ENCODE data around the gene MARCKS. TPM values are rescaled to one million over a fixed set of nuclear protein-coding genes. Genes with fewer than 3 reads are reported as not detected.

Gene MARCKS
- total RNA-seq, 1 experiment from 2014 or later = 93.2 TPM

DNA sequence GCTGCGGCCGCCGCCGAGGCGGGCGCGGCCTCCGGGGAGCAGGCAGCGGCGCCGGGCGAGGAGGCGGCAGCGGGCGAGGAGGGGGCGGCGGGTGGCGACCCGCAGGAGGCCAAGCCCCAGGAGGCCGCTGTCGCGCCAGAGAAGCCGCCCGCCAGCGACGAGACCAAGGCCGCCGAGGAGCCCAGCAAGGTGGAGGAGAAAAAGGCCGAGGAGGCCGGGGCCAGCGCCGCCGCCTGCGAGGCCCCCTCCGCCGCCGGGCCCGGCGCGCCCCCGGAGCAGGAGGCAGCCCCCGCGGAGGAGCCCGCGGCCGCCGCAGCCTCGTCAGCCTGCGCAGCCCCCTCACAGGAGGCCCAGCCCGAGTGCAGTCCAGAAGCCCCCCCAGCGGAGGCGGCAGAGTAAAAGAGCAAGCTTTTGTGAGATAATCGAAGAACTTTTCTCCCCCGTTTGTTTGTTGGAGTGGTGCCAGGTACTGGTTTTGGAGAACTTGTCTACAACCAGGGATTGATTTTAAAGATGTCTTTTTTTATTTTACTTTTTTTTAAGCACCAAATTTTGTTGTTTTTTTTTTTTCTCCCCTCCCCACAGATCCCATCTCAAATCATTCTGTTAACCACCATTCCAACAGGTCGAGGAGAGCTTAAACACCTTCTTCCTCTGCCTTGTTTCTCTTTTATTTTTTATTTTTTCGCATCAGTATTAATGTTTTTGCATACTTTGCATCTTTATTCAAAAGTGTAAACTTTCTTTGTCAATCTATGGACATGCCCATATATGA, 3.2 kb downstream of the MARCKS start:
- Histone ChIP-seq H3K27ac (peak overlapping the region; percentile 98; the same call in 1 of the 2 replicates), H3K79me2 (ENCODE audit: low read depth) (peaks cover 68% of the 10 kb centered on the region), H3K27me3 (ENCODE audit: insufficient read depth, low read depth) (no peaks in the 10 kb centered on the region), H3K4me2 (peak overlapping the region; percentile 62), H3K4me1 (replicated peaks; ENCODE audit: insufficient read depth) (peaks cover 28% of the 10 kb centered on the region), H3K9me3 (ENCODE audit: insufficient read depth, low read depth) (0 out of 2 replicates have a peak, but pooled peaks cover 3% of the 10 kb centered on the region), H3K9me2 (ENCODE audit: insufficient read depth) (no peaks in the 10 kb centered on the region), H3F3A (ENCODE audit: insufficient read depth, low read depth) (peaks cover 64% of the 10 kb centered on the region), H3K36me3 (ENCODE audit: low read depth) (peaks cover 42% of the 10 kb centered on the region), H3K4me3 (peak overlapping the region; percentile 100), H2AFZ (no peak overlapping the region), H4K20me1 (ENCODE audit: insufficient read depth) (peaks cover 5% of the 10 kb centered on the region; the same call in 1 of the 2 replicates)
- intact Hi-C loops (cut with micrococcal nuclease; ENCODE audit: unreplicated experiment) = no loop called here
- TF ChIP-seq EZH2 (IDR thresholded peaks at IDR 0.05; ENCODE audit: low read depth) = no peak
- TF ChIP-seq, protein P1, sequence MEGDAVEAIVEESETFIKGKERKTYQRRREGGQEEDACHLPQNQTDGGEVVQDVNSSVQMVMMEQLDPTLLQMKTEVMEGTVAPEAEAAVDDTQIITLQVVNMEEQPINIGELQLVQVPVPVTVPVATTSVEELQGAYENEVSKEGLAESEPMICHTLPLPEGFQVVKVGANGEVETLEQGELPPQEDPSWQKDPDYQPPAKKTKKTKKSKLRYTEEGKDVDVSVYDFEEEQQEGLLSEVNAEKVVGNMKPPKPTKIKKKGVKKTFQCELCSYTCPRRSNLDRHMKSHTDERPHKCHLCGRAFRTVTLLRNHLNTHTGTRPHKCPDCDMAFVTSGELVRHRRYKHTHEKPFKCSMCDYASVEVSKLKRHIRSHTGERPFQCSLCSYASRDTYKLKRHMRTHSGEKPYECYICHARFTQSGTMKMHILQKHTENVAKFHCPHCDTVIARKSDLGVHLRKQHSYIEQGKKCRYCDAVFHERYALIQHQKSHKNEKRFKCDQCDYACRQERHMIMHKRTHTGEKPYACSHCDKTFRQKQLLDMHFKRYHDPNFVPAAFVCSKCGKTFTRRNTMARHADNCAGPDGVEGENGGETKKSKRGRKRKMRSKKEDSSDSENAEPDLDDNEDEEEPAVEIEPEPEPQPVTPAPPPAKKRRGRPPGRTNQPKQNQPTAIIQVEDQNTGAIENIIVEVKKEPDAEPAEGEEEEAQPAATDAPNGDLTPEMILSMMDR (conservative IDR thresholded peaks at IDR 0.05) = no peak
- ChIA-PET CTCF (interaction anchor here (0.6 to 1.8 kb wide), 3 partner anchors 229 to 740 kb away, joined by 3 to 20 read pairs (median 5); no protein-coding TSS in a partner anchor), POLR2A (ENCODE audit: unreplicated experiment) (interaction anchor here (0.5 to 0.6 kb wide), 2 partner anchors 217 to 459 kb away, joined by 8 to 12 read pairs; no protein-coding TSS in a partner anchor)
- BruUV-seq (replicated peaks) = TSS peak; percentile 2
- DNase-seq = no peak

DNA sequence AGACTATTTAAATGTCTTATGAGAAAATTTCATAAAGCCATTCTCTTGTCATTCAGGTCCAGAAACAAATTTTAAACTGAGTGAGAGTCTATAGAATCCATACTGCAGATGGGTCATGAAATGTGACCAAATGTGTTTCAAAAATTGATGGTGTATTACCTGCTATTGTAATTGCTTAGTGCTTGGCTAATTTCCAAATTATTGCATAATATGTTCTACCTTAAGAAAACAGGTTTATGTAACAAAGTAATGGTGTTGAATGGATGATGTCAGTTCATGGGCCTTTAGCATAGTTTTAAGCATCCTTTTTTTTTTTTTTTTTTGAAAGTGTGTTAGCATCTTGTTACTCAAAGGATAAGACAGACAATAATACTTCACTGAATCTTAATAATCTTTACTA, 5.0 kb downstream of the MARCKS start:
- Histone ChIP-seq H3K4me2 (peak overlapping the region; percentile 62), H3K9me3 (ENCODE audit: insufficient read depth, low read depth) (0 out of 2 replicates have a peak, but pooled peaks cover 3% of the 10 kb centered on the region), H3K36me3 (ENCODE audit: low read depth) (peaks cover 42% of the 10 kb centered on the region), H3K4me3 (peak overlapping the region; percentile 48; the same call in 1 of the 2 replicates), H3K4me1 (replicated peaks; ENCODE audit: insufficient read depth) (peaks cover 17% of the 10 kb centered on the region), H3K9me2 (ENCODE audit: insufficient read depth) (no peaks in the 10 kb centered on the region), H3K27ac (0 out of 2 replicates have a peak overlapping the region, but pooled peaks have one; percentile 20), H3K27me3 (ENCODE audit: insufficient read depth, low read depth) (no peaks in the 10 kb centered on the region), H2AFZ (no peak overlapping the region), H3K79me2 (ENCODE audit: low read depth) (peaks cover 68% of the 10 kb centered on the region), H3F3A (ENCODE audit: insufficient read depth, low read depth) (peaks cover 58% of the 10 kb centered on the region), H4K20me1 (ENCODE audit: insufficient read depth) (peaks cover 5% of the 10 kb centered on the region; the same call in 1 of the 2 replicates)
- DNase-seq = peak in 1 of 2 experiments; percentile 61
- intact Hi-C loops (cut with micrococcal nuclease; ENCODE audit: unreplicated experiment) = no loop called here
- POLR2A ChIA-PET (ENCODE audit: unreplicated experiment) = no interaction called here
- no TSS peak for BruUV-seq (replicated peaks)
- CTCF ChIA-PET = no interaction called here
- TF ChIP-seq, protein P1 (conservative IDR thresholded peaks at IDR 0.05) = no peak
- no peak for TF ChIP-seq EZH2 (IDR thresholded peaks at IDR 0.05; ENCODE audit: low read depth)

DNA sequence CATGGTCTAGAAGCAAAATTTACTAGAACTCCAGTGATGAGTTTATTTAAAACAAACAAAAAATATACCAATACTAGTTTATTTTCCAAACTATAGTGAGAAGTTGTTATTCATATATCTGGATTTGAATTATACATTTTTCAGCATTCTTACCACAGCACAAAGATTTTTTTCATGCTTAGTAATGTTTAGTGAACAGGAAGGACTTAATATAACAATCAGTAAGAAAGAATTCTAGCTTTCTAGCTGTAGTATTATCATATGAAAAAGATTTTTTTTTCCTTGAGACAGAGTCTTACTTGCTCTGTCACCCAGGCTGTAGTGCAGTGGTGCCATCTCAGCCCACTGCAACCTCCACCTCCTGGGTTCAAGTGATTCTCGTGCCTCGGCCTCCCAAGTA, 13.8 kb downstream of the MARCKS start:
- Histone ChIP-seq H3K4me2 (no peak overlapping the region), H3F3A (ENCODE audit: insufficient read depth, low read depth) (0 out of 2 replicates have a peak, but pooled peaks cover 3% of the 10 kb centered on the region), H3K4me1 (replicated peaks; ENCODE audit: insufficient read depth) (no peaks in the 10 kb centered on the region), H3K79me2 (ENCODE audit: low read depth) (no peaks in the 10 kb centered on the region), H3K27ac (no peak overlapping the region), H3K4me3 (no peak overlapping the region), H2AFZ (no peak overlapping the region), H3K36me3 (ENCODE audit: low read depth) (no peaks in the 10 kb centered on the region), H3K9me2 (ENCODE audit: insufficient read depth) (no peaks in the 10 kb centered on the region; the same call in 1 of the 2 replicates), H3K27me3 (ENCODE audit: insufficient read depth, low read depth) (no peaks in the 10 kb centered on the region), H4K20me1 (ENCODE audit: insufficient read depth) (no peaks in the 10 kb centered on the region), H3K9me3 (ENCODE audit: insufficient read depth, low read depth) (no peaks in the 10 kb centered on the region)
- CTCF ChIA-PET = no interaction called here
- TF ChIP-seq EZH2 (IDR thresholded peaks at IDR 0.05; ENCODE audit: low read depth) = no peak
- TF ChIP-seq, protein P1 (conservative IDR thresholded peaks at IDR 0.05) = no peak
- POLR2A ChIA-PET (ENCODE audit: unreplicated experiment) = interaction anchor here (0.6 kb wide), 1 partner anchor 546 kb away, joined by 6 read pairs; no protein-coding TSS in a partner anchor
- BruUV-seq (replicated peaks) = no TSS peak
- DNase-seq = no peak
- intact Hi-C loops (cut with micrococcal nuclease; ENCODE audit: unreplicated experiment) = no loop called here
